ENCODE measurements around the gene POLR3GL.

The POLR3GL gene

GRCh38 chr1:145986551-145986950 lies 22.1 kb downstream of the POLR3GL start:
- H3K4me3 ChIP-seq (ENCODE audit: low read depth in 1 of 2, low read length in 2 of 2) = no peak overlapping the region
- no peaks in the 10 kb centered on the region for H3K36me3 ChIP-seq (ENCODE audit: insufficient read depth, low read length)
- H3K9ac ChIP-seq (ENCODE audit: low read length) = peak overlapping the region; percentile 23
- H3K27ac ChIP-seq (ENCODE audit: low read depth, low read length) = peak overlapping the region; percentile 86
- H3K9me3 ChIP-seq (ENCODE audit: low read length) = no peaks in the 10 kb centered on the region
- H3K27me3 ChIP-seq (ENCODE audit: control insufficient read depth in 1 of 2, insufficient read depth in 2 of 2, low read length in 2 of 2) = no peaks in the 10 kb centered on the region
- H3K4me1 ChIP-seq (ENCODE audit: insufficient read depth, low read length) = peaks cover 57% of the 10 kb centered on the region

GRCh38 chr1:145987926-145988325 lies 23.4 kb downstream of the POLR3GL start:
- Histone ChIP-seq H3K4me1 (ENCODE audit: insufficient read depth, low read length) (peaks cover 57% of the 10 kb centered on the region), H3K9ac (ENCODE audit: low read length) (no peak overlapping the region), H3K36me3 (ENCODE audit: insufficient read depth, low read length) (peaks cover 11% of the 10 kb centered on the region), H3K9me3 (ENCODE audit: low read length) (no peaks in the 10 kb centered on the region), H3K4me3 (ENCODE audit: low read depth in 1 of 2, low read length in 2 of 2) (no peak overlapping the region), H3K27me3 (ENCODE audit: control insufficient read depth in 1 of 2, insufficient read depth in 2 of 2, low read length in 2 of 2) (no peaks in the 10 kb centered on the region), H3K27ac (ENCODE audit: low read depth, low read length) (no peak overlapping the region)

- Histone ChIP-seq H3K9me3 (ENCODE audit: low read length) (no peaks in the 10 kb centered on the region), H3K27me3 (ENCODE audit: control insufficient read depth in 1 of 2, insufficient read depth in 2 of 2, low read length in 2 of 2) (no peaks in the 10 kb centered on the region), H3K27ac (ENCODE audit: low read depth, low read length) (peak overlapping the region; percentile 71), H3K4me3 (ENCODE audit: low read depth in 1 of 2, low read length in 2 of 2) (no peak overlapping the region), H3K9ac (ENCODE audit: low read length) (no peak overlapping the region), H3K4me1 (ENCODE audit: insufficient read depth, low read length) (peaks cover 54% of the 10 kb centered on the region), H3K36me3 (ENCODE audit: insufficient read depth, low read length) (peaks cover 20% of the 10 kb centered on the region)
Observed at GRCh38 chr1:145988773-145989172, 24.3 kb downstream of the POLR3GL start.

- Histone ChIP-seq H3K36me3 (ENCODE audit: insufficient read depth, low read length) (peaks cover 35% of the 10 kb centered on the region), H3K9me3 (ENCODE audit: low read length) (no peaks in the 10 kb centered on the region), H3K4me3 (ENCODE audit: low read depth in 1 of 2, low read length in 2 of 2) (no peak overlapping the region), H3K9ac (ENCODE audit: low read length) (no peak overlapping the region), H3K27me3 (ENCODE audit: control insufficient read depth in 1 of 2, insufficient read depth in 2 of 2, low read length in 2 of 2) (no peaks in the 10 kb centered on the region), H3K4me1 (ENCODE audit: insufficient read depth, low read length) (peaks cover 42% of the 10 kb centered on the region), H3K27ac (ENCODE audit: low read depth, low read length) (peak overlapping the region; percentile 73)
Observed at GRCh38 chr1:145990249-145990855, 25.9 kb downstream of the POLR3GL start.

- Histone ChIP-seq H3K27ac (ENCODE audit: low read depth, low read length) (peak overlapping the region; percentile 98), H3K36me3 (ENCODE audit: insufficient read depth, low read length) (peaks cover 36% of the 10 kb centered on the region), H3K4me1 (ENCODE audit: insufficient read depth, low read length) (peaks cover 32% of the 10 kb centered on the region), H3K9ac (ENCODE audit: low read length) (no peak overlapping the region), H3K27me3 (ENCODE audit: control insufficient read depth in 1 of 2, insufficient read depth in 2 of 2, low read length in 2 of 2) (no peaks in the 10 kb centered on the region), H3K9me3 (ENCODE audit: low read length) (no peaks in the 10 kb centered on the region), H3K4me3 (ENCODE audit: low read depth in 1 of 2, low read length in 2 of 2) (peak overlapping the region in 1 of 2 donors; percentile 99)
Observed at GRCh38 chr1:145991735-145992412, 27.4 kb downstream of the POLR3GL start.

- peak overlapping the region; percentile 98 for H3K27ac ChIP-seq (ENCODE audit: low read depth, low read length)
- peak overlapping the region; percentile 99 for H3K9ac ChIP-seq (ENCODE audit: low read length)
- no peaks in the 10 kb centered on the region for H3K9me3 ChIP-seq (ENCODE audit: low read length)
- H3K4me1 ChIP-seq (ENCODE audit: insufficient read depth, low read length) = peaks cover 33% of the 10 kb centered on the region
- no peaks in the 10 kb centered on the region for H3K27me3 ChIP-seq (ENCODE audit: control insufficient read depth in 1 of 2, insufficient read depth in 2 of 2, low read length in 2 of 2)
- peaks cover 36% of the 10 kb centered on the region for H3K36me3 ChIP-seq (ENCODE audit: insufficient read depth, low read length)
- peak overlapping the region; percentile 80 to 99 for H3K4me3 ChIP-seq (ENCODE audit: low read depth in 1 of 2, low read length in 2 of 2)
Observed at GRCh38 chr1:145992502-145992936, 28.0 kb downstream of the POLR3GL start.

- Histone ChIP-seq H3K9ac (ENCODE audit: low read length) (peak overlapping the region; percentile 99), H3K36me3 (ENCODE audit: insufficient read depth, low read length) (peaks cover 36% of the 10 kb centered on the region), H3K27me3 (ENCODE audit: control insufficient read depth in 1 of 2, insufficient read depth in 2 of 2, low read length in 2 of 2) (no peaks in the 10 kb centered on the region), H3K9me3 (ENCODE audit: low read length) (no peaks in the 10 kb centered on the region), H3K4me1 (ENCODE audit: insufficient read depth, low read length) (peaks cover 39% of the 10 kb centered on the region), H3K27ac (ENCODE audit: low read depth, low read length) (peak overlapping the region; percentile 98), H3K4me3 (ENCODE audit: low read depth in 1 of 2, low read length in 2 of 2) (peak overlapping the region; percentile 80 to 99)
Observed at GRCh38 chr1:145992958-145993617, 28.6 kb downstream of the POLR3GL start.

- no peaks in the 10 kb centered on the region for H3K9me3 ChIP-seq (ENCODE audit: low read length)
- H3K9ac ChIP-seq (ENCODE audit: low read length) = peak overlapping the region; percentile 99
- H3K4me1 ChIP-seq (ENCODE audit: insufficient read depth, low read length) = peaks cover 46% of the 10 kb centered on the region
- H3K4me3 ChIP-seq (ENCODE audit: low read depth in 1 of 2, low read length in 2 of 2) = peak overlapping the region; percentile 80 to 99
- H3K27ac ChIP-seq (ENCODE audit: low read depth, low read length) = peak overlapping the region; percentile 98
- H3K27me3 ChIP-seq (ENCODE audit: control insufficient read depth in 1 of 2, insufficient read depth in 2 of 2, low read length in 2 of 2) = no peaks in the 10 kb centered on the region
- H3K36me3 ChIP-seq (ENCODE audit: insufficient read depth, low read length) = peaks cover 36% of the 10 kb centered on the region
Observed at GRCh38 chr1:145993618-145994390, 29.3 kb downstream of the POLR3GL start.

- no peaks in the 10 kb centered on the region for H3K9me3 ChIP-seq (ENCODE audit: low read length)
- peak overlapping the region; percentile 98 for H3K27ac ChIP-seq (ENCODE audit: low read depth, low read length)
- no peaks in the 10 kb centered on the region for H3K27me3 ChIP-seq (ENCODE audit: control insufficient read depth in 1 of 2, insufficient read depth in 2 of 2, low read length in 2 of 2)
- peaks cover 53% of the 10 kb centered on the region for H3K4me1 ChIP-seq (ENCODE audit: insufficient read depth, low read length)
- H3K9ac ChIP-seq (ENCODE audit: low read length) = peak overlapping the region; percentile 99
- H3K4me3 ChIP-seq (ENCODE audit: low read depth in 1 of 2, low read length in 2 of 2) = peak overlapping the region; percentile 80 to 99
- peaks cover 36% of the 10 kb centered on the region for H3K36me3 ChIP-seq (ENCODE audit: insufficient read depth, low read length)
Observed at GRCh38 chr1:145994391-145995120, 30.1 kb downstream of the POLR3GL start.

GRCh38 chr1:145995148-145995881 lies 30.8 kb downstream of the POLR3GL start:
- H3K9me3 ChIP-seq (ENCODE audit: low read length) = no peaks in the 10 kb centered on the region
- H3K27ac ChIP-seq (ENCODE audit: low read depth, low read length) = peak overlapping the region; percentile 98
- peak overlapping the region; percentile 99 for H3K9ac ChIP-seq (ENCODE audit: low read length)
- H3K4me3 ChIP-seq (ENCODE audit: low read depth in 1 of 2, low read length in 2 of 2) = peak overlapping the region; percentile 80 to 99
- H3K4me1 ChIP-seq (ENCODE audit: insufficient read depth, low read length) = peaks cover 58% of the 10 kb centered on the region
- no peaks in the 10 kb centered on the region for H3K27me3 ChIP-seq (ENCODE audit: control insufficient read depth in 1 of 2, insufficient read depth in 2 of 2, low read length in 2 of 2)
- peaks cover 36% of the 10 kb centered on the region for H3K36me3 ChIP-seq (ENCODE audit: insufficient read depth, low read length)

All from muscle layer of colon (tissue), 2 donors.